GM21360 (cell line): Measurements from ENCODE around the gene EFS.

Experiments
- ATAC-seq: cut with Tn5 transposase; IDR thresholded peaks from one replicate; pipeline ENCODE4 v1.9.1; 2021; ENCODE audit warnings: mild to moderate bottlenecking, moderate library complexity; ENCODE audit not compliant: unreplicated experiment

Gene EFS

DNA sequence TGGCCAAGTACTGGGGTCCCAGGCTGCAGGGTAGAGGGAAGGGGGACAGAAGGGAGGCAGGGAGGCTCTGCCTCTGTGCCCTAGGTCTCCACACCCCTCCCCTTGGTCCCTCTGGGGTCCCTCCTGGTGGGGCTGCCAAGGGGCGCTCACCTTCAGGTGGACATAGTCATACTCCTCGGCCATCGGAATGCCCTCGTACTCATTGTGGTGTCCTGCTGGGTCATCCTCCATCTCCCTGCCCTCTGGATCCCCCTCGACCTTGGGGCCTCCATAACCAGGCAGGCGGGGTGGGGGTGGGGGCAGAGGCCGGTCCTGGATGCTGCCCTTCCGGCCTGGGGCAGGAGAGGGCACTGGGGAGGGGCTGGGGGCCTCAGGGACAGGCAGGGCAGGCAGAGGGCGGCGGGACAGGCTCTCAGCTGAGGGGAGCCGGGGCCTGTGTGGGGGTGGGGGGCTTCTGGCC, 5.8 kb downstream of the EFS start:
- ATAC-seq, result no peak

DNA sequence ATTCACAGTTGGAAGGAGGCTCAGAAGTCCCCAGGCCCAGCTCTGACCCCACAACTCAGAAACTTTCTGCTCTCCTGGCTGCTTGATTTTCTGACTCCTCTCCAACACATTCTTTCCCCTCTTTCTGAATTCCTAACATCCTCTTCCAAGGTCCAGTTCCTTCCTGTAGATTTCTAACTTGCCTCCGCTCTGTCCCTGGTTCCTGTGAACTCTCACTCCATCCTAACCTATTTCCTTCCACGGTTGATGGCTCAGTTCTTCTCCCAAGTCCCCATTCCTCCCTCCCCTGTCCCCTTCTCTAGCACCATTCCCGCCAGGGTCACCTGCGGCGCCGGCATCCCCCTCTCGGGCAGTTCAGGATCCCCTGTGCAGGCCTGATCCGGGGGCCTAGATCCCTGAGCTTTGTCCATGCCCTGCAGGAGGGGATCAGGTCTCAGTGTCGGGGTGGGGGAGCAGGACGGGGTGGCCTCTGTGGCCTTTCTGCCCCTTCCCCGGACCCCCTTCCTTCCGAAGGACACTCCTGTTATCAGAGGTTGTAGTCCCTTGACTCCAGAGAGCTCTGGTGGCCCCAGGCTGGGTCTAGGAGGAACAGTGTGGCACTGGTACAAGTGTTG, 6.3 kb downstream of the EFS start:
- ATAC-seq, result no peak

DNA sequence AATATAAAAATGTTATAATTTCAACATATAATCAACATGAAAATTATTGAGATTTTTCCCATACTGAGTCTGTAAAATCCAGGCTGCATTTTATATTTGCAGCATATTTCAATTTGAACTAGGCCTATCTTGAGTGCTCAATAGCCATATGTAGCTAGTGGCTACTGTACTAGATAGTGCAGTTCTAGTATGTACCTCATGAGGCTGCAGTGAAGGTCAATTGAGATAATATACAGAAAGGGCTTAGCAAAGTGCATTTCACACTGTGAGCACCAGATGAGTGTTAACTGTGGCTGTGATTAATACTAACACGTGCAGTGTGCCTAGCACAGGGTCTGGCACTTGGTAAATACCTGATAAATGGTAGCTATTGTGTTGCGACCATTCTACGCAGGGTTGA, 6.9 kb downstream of the EFS start:
- ATAC-seq, result no peak

DNA sequence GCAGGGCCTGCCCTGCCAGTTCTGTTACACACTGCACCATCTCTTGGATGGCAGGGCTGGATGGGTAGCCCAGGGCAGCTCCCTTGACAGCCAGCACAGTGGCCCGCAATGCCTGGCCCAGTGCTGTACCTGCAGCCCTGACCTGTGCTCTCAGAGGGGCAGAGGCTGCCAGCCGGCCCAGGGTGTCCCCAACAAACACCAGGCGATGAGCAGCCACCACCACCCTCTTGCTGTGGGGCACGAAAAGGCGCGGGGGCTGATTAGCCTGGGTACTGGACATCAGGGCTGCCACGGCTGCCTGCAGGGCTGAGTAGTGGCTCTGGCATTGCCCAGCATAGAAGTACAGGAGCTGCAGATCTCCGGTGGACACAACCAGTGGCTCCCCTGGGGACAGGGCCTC, 7.7 kb downstream of the EFS start:
- ATAC-seq, result no peak

DNA sequence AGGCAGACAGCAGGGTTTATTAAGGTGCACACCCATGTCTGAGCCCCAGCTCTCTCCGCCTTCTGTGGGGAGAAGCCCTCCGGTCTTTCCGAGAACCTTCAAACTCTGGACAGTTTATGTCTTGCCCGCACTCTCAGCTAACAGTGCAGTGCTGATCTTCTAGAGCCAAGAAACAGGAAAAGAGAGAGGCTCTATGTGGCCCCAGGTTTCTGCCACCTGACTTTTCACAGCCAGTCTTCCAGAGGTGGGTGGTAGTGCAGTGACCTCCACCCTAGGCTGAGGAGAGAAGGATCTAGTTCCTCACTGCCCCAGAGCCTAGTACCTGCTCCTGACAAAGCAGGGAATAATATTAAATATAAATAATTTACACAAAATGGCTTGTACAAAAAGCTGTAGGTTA, 8.3 kb downstream of the EFS start:
- no peak for ATAC-seq

DNA sequence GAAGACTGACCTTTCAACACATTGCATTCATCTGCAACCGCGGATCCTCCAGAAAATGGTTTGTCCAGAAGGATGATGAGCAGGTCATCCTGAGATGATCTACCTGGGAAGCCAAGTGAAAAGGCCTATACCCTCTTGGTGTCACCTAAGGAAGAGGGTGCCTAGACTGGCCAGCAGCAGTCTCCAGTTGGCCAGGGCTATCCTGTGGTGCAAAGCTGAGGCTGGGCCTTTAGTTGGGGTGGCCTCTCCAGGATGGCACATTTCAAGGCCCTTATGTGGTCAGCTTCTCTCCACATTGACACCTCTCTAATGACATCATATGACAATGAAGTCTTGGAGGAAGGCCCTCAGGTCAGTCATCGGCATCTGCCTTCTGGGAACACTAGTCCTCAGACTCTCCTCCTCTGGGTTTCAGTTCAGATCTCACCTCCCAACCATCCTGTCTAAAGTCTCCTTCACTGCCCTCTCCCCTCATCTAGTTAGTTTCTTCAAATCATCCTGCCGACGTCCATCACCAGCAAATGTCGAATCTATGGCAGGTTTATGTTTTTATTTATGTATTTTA, 9.0 kb downstream of the EFS start:
- no peak for ATAC-seq

DNA sequence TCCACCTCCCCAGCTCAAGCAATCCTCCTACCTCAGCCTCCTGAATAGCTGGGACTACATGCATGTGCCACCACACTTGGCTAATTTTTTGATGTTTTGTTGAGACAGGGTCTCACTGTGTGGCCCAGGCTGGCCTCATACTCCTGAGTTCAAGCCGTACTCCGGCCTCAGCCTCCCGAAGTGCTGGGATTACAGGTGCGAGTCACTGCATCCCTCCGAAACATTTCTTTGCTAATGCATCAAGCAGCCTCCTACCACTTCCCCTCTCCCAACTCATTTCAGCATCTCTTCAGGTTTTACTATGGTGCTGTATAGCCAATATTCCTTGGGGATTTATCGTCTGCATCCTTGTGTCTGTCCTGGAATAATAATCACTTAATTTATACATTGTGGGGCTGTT, 10.0 kb downstream of the EFS start:
- no peak for ATAC-seq

DNA sequence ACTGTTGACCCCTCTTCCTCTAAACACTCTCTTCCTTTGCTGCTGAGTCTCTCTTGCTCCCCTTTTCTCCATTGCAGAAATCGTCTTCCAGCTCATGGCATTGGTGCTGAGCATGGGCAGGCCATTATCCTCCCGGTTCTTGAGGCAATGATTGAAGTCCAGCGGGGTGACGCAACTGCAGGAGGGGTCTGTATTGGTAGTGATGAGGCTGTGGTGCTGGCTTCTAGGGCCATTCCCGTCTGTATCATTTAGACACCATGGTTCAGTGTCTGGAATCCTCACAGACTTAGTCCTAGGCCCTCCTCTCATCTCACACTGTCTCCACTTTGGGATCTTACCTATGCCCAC, 11.6 kb downstream of the EFS start:
- no peak for ATAC-seq

DNA sequence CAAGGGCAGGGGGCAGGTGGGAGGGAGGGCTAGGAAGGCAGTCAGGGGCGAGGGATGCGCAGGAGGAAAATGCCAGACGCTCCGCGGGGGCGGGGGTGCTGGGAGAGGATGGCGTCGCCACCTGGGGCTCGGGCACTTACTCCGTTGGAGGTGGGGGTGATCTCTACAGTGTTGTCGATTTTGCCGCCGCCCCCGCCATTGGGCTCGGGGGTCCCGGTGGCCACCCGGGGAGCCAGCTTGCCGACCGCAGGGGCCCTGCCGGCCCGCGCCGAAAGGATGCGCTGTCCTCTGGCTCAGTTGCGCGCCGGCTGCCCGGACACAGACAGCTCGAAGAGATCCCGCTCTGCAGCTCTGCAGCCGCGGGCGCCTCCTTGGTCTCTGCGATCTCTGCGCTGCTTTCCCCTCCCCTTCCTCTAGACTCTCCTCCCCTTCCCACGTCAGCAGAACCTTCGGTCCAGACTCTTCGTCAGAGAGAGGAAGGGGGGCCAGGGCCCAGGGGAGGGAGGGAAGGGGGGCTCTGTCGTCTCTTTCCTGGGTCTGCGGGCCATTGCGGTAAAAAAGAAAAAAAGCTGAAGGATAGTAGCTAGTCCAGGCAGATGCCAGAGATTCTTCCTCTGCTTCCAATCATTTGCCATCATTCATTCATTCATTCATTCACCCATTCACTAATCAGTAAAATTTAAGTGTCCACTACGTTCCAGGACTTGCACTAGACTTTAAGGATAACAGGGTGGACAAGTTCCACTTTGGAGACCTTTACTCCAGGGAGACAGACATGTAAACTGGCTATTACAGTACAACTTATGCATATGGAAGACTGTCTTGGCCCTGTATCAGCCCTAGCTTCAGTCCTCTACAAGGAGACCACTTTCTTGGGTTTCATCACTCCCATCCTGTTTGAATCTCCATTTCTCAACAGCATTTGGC, 12.2 kb downstream of the EFS start, which contains the start of gene SLC22A17:
TSS of gene SLC22A17 (minus strand) at position 382 of the 927 bp plus-strand sequence.
- ATAC-seq, result no peak

DNA sequence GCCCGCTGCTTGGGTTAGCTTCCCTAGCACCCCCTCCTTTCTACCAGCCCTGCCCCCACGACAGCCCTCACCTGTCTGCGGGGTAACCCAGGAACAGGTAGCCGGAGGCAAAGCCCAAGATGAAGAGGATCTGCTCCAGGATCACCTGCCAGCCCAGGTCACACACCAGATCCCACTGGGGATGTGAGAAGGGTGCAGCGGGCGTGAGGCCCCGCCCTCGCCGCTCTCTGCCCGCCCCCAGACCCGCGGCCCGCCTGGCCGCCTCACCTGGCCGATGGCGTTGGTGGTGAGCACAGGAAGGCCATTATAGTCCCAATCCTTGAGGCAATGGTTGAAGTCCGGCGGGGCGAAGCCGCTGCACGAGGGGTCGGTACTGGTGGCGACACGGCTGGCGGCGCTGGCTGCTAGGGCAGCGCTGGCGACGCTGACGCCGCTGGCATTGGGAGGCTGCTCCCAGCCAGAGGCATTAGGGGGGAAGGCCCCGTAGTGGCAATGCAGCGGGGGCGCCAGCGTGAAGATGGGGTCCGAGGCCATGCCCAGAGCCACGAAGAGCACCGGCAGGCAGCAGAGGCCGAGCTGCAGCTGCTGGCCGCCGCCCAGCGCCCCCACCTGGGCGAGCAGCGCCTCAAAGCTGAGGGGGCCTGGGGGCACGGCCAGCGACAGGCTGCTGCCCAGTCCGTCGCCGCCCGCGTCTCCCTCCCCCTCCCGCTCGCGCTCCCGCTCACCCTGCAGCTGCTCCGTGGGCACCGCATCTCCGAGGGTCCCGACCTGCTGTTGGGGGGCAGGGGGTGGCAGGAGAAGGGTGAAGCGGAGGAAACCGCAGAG, 13.1 kb downstream of the EFS start:
- no peak for ATAC-seq

DNA sequence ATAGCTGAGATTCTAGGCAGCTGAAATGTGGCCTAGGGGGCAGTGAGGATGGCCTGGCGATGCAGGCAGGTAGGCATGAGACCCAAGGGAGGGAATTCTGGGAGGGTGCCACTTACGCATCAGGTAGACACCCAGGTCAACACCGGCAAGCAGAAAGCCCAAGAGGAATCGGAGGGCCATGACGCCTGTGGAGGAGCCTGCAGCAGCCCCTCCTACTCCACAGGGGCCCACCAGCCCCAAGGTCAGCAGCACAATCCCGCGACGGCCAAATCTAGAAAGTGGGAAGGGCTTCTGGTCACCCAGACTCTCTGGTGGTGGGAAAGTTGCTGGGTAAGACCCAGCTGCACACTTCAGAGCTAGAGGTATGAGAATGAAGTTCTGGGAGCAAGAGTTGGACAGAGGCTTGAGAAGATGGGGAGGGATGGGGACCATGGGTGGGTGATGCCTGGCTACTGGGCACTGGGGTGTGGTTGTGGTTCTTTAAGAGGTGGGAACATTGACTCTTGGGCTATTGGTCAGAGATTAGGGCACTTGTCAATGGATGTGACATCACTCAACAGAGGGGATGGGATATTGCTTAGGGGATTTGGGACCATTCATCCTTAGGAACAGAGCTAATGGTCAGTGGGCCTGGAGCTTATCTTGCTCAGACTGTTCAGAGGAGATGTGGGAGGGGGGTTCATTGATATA, 15.7 kb downstream of the EFS start:
- ATAC-seq, result no peak

DNA sequence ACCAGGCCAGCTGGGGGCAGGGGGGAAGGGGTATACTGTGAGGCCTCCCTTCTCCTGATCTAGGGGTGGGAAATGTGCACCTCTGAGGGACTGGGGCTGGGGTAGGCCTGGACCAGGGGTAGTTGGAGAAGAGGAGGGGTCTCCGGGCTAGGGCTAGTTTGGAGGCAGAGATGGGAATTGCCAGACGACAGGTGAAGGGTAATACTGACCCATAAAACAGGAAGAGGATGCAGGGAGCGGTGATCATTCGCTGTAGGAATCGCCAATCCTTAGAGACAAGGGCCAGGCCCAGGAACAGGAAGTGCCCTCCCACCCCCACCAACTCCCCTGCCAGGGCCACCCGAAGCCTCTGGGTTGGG, 16.7 kb downstream of the EFS start:
- no peak for ATAC-seq

DNA sequence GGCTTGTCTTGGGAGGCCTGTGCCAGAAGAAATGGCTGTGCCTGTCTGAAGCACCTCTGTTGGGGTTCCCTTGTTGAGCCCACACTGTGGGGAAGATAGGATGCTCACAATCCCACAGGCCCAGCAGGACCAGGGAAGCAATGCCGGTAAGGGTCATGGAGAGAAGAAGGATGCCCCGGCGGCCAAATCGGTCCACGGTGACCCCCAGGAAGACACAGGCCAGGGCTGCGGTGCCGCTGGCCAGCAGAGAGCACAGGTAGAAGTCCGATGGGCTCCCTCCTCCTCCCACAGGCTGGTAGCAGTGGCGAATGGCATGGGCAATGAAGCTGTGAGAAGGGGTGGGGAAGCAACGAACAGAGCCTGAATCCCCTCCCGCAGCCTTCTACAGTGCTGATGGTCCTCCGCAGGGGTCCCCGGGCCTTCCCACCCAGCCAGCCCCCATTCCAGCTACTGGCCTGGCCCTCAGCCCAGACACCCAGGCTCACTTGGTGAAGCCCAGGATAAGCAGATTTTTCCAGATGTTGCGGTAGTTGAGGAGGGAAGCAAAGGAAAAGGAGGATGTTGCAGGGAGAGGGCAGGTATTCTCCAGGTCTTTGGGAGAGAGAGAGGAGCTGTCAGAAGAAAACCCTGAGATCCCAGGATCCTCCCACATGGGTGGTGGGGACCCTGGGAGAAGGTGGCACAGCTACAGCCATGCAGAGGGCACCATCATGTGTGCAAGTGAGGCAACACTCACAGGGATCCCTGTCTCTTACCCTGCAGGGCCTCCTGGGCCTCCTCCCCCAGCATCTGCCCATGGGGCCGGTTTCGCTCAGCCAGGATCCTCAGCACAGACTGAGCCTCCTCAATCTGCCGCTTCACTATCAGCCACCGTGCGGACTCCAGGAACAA, 17.3 kb downstream of the EFS start:
- no peak for ATAC-seq

DNA sequence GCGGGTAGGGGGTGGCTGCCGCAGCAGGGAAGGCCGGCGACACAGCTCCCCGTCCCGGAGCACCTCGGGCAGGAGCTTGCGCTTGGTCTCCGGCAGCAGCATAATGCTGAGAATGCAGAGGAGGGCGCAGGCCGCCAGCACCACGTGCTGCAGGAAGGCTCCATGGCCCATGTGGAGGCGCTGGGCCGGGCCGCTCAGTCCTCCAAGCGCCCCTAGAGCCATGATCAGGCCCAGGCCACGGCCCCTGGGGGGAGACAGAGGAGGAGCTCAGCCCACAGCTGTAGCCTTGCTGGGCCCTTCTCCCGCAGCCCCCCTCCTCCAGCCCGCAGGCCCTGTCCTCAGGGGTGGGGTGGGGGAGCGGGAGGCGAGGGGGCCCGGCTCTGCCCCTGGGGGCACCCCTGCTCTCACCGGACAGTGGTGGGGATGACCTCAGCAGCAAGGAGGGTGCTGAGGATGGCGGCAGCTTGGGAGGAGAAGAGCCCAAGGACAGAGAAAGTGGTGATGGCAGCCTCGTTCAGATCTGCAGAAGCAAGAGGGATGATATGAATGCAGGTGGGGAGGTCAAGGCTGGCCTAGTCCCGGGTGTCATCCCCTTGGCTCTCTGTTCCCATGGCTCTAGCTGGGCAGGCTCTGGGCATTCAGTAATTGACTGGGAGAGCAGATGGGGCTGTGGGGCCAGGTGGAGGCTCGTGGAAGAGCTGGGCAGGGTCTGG, 18.1 kb downstream of the EFS start:
- no peak for ATAC-seq

DNA sequence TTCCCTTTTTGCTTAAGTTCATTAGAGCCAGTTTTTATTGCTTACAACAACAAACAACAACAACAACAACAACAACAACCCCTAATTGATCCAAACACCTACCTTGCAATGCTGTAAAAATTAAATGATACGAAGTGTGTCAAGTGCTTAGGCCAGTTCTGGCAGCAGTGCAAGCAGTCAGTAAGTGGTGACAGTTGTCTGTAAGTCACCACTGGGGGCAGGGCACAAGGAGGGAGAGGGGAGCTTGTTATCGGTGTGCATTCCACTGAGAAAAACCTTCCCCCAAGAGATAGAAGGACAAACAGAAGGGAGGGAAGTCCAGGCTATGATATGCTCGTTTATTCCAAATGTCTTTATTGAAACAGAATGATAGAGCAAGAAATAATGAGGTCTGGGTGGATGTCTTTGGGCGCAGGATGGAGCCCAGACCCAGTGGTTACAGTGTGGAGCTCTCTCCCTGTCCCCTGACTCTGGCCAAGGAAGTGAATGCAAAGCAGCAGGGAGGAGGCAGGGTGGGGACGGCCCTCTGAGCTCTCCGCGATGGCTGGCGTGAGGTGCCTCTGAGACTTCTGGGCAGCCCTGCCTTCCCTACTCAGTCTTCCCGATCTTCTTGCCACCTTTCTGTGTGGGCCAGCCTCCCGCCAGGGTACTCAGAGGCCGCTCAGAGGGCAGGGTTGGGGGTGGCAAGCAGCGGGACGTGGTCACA, 18.8 kb downstream of the EFS start:
- no peak for ATAC-seq

DNA sequence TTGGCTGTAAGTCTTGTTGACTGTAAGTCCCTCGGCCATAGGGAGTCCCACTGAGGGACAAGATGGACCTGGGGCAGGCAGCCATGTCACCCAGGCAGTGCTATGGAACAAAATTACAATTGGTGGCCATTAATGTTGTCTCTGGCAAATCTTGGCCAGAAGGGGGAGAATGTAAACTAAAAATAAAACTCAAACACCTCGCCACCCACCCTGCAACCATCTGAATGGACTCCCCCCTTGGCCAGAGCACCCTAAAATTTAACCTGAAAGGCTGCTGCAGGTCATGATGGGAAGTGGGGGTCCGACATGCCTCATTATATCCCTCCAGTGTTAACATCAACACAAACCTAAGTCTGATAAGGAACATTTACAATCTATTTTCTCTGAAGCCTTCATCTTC, 20.5 kb downstream of the EFS start:
- ATAC-seq, result no peak

DNA sequence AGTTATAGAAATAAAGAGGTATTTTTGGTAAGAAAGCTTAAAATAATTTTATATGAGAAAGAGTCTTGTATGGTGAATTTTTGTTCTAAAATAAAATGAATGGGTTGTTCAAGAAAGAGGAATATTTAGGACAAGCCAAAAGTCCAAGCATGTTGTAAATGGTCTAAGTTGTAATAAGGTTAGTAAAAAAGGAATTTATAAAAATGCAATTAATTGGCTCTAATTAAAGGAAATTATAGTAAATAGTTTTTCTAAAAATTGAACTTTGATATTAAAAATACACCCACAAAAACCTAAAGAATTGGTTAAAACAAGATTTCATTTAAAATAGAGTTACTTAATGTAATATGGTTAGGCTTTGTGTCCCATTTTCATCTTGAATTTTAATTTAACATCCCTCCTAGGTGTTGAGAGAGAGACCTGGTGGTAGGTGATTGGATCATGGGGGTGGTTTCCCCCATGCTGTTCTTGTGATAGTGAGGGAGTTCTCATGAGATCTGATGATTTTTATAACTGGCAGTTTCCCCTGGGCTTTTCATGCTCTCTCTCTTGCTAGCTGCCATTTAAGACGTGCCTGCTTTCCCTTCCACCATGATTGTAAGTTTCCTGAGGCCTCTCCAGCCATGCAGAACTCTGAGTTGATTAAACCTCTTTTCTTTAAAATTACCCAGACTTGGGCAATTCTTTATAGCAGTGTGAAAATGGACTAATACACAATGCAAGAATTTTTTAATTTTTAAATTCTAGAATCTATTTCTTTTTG, 25.3 kb downstream of the EFS start:
- ATAC-seq, result no peak

DNA sequence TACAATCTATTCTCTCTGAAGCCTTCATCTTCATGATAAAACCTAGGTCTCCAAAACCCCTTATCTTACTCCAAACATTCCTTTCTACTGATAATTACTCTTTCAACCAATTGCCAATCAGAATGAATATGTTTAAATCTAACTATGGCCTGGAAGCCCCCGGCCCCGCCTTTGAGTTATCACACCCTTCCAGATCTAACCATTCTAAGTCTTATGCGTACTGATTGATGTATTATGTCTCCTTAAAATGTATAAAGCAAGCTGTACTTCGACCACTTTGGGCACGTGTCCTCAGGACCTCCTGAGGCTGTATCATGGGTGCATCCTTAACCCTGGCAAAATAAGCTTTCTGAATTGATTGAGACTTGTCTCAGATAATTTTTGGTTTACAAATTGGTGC, 29.3 kb downstream of the EFS start:
- ATAC-seq, result no peak
